NCI-H2081 treated with DMSO at 0.1 percent for 48 hours (cell line): Measurements from ENCODE around the gene CD5L.

Experiments
- DNase-seq: peaks from one replicate; lab custom pipeline; 2025; lab: John Stamatoyannopoulos, UW

The CD5L gene

DNA sequence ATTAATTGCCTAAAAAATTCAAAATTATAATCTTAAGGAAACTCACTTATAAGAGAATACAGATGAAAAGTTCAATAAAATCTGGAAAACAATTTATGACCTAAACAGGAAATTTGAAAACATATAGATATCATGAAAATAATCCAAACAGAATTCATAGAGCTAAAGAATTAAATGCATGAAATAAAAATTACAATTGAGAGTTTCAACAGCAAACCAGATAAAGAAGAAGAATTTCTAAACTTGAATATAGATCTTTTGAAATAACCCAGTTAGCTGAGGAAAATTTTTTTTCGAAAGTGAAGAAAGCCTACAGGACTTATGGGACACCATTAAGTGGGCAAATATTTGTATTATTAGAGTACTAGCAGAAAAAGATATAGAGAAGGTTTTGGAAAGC lies 28.3 kb downstream of the CD5L start:
- no peak for DNase-seq

DNA sequence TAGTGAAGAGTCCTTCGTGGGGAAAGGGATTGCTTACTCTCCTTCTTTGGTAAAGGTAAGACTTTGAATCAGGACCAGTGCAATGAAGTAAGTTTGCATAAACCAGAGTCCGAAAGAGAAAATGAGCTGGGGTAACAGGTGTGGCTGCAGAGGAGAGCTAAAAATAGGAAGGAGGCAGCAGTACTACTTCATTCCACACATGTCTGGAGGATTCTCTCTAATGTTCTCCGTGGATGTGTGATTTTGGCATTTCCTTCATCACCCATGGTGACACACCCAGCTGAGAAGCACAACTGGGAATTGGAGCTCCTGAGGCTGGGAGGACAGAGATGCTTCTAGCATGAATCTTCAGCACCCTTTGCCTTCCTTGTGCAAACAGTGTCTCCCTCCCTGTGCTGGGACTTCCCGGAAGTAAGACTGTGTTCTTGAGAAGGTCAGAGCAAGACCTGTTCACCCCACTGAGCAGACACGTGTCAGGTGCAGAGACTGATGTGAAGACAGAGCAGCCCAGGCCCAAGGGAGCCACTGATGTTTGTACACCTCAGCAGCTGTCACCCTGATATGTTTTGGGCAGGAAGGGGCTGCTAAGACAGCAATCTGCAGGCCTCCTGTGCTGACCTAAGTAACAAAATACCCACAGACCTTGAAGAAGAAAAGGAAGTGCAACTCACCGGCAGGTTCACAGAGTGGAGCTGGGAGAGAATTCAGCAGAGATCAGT lies 35.0 kb downstream of the CD5L start:
- DNase-seq: no peak

DNA sequence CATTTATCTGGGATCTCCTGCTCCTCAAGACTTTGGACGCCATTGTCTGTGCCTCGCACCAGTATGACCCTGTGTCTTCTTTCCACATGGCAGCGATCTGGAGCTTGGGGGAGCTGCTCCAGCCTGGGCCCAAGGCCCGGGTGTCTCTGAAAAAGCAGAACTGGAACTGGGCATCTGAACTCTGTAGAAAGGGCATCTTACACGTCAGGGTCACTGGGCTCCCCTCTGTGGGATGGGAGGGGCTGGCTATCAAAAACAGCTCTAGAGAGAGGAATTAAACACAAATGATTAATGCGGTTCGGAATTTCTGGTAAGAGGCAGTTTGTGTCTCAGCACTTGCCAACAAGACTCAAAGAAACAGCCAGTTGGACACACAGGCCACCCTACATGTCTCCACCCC lies 37.8 kb downstream of the CD5L start:
- DNase-seq: no peak

GRCh38 chr1:157799996-157800395 lies 41.6 kb downstream of the CD5L start:
- no peak for DNase-seq

DNA sequence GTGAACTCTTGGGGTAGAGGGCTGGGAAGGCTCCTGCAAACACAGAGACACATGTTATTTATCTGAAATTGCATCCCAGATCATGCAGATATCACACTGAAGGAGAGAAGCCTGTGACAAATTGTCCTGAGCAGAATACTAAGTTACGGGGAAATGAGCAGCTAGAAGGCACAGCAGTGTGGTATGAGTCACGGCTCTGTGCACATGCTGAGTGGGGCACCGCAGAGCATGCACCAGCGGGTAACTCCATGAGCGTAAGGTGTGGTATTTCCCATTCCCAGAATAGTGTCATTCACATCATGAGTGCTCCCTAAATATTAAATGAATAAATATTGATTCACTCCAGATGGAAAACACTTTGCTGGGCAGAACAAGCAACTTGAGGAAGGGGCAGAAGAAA lies 43.4 kb downstream of the CD5L start:
- no peak for DNase-seq

DNA sequence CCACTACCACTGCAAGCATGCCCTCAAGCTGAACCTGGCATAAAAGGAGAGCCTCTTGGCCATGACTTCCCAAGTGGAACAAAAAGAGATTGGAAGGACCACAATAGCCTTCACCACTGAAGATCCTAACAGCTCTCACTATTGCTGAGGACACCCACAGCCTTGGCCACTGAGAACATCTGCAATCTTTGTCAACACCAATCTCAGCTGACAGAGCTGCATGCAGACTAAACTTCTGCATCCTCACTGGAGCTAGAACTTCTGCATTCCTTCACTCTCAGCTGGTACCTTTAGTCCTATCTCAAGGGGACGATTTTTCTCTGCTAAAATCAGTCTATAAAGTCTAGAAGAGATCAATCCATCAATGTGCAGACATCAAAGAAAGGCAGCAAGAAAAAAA lies 56.4 kb downstream of the CD5L start:
- no peak for DNase-seq

- DNase-seq: no peak
Measured at GRCh38 chr1:157784801-157785200, 56.8 kb downstream of the CD5L start.

DNA sequence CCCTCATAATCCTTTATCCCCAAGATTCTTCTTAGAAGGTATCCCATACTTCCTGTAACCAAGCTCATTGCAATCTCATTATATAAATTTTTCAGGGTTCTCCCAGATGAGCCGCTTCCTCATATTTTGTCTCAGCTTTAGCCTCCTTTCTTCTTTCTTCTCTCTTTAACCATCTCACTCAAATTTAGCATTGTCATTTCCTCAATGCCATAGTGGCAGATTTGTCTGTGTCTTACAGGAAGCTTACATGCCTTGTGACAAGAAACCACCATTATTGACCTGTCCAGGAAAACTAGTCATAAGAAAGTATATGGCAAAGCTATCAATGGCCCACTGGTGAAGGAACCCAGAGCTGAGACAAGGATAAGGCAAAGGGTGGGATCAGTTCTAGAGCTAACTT lies 58.7 kb downstream of the CD5L start:
- DNase-seq: no peak

- DNase-seq: no peak
Measured at GRCh38 chr1:157781048-157781447, 60.6 kb downstream of the CD5L start.
